Liver (tissue), 9 donors: Measurements from ENCODE around the gene CFAP53. TPM values are rescaled to one million over a fixed set of nuclear protein-coding genes. Genes with fewer than 3 reads are reported as not detected.

Experiments
- DNase-seq: peaks from one replicate; pipeline ENCODE4 v3.0.0-alpha.2; 2017; ENCODE audit warnings: low spot score
- H3K27ac ChIP-seq, 2 donors: one replicate each; pipeline ENCODE4 v1.7.0; 2013; ENCODE audit warnings: inconsistent platforms in 2 of 2, low read length in 2 of 2, control low read depth in 1 of 2, low read depth in 1 of 2, mild to moderate bottlenecking in 1 of 2
- H3K27me3 ChIP-seq, 4 donors: one replicate each; pipeline versions ENCODE4 v1.6.1 to v1.7.0; 2013; ENCODE audit warnings: low read length in 3 of 4, inconsistent platforms in 1 of 4, mild to moderate bottlenecking in 1 of 4, moderate library complexity in 1 of 4; ENCODE audit not compliant: control insufficient read depth in 4 of 4, insufficient read depth in 4 of 4
- H3K36me3 ChIP-seq, 4 donors: one replicate each; pipeline versions ENCODE4 v1.6.1 to v1.7.0; 2013; ENCODE audit warnings: low read length in 3 of 4, mild to moderate bottlenecking in 3 of 4, low read depth in 1 of 4, moderate library complexity in 1 of 4; ENCODE audit not compliant: control insufficient read depth in 4 of 4, insufficient read depth in 3 of 4
- H3K4me1 ChIP-seq, 4 donors: one replicate each; pipeline versions ENCODE4 v1.6.1 to v1.7.0; 2013; ENCODE audit warnings: low read length in 3 of 4, mild to moderate bottlenecking in 3 of 4, moderate library complexity in 1 of 4; ENCODE audit not compliant: control insufficient read depth in 4 of 4, insufficient read depth in 4 of 4
- H3K4me3 ChIP-seq, 3 donors: one replicate each; pipeline versions ENCODE4 v1.6.1 to v1.7.0; 2013; ENCODE audit warnings: low read length in 3 of 3, control low read depth in 1 of 3, low read depth in 1 of 3, mild to moderate bottlenecking in 1 of 3
- H3K9ac ChIP-seq, 2 donors: one replicate each; pipeline ENCODE4 v1.7.0; 2013; ENCODE audit warnings: low read length in 2 of 2, mild to moderate bottlenecking in 2 of 2, moderate library complexity in 2 of 2, control low read depth in 1 of 2, low read depth in 1 of 2
- H3K9me3 ChIP-seq, 4 donors: one replicate each; pipeline versions ENCODE4 v1.6.1 to v1.7.0; 2013; ENCODE audit warnings: low read length in 3 of 4; ENCODE audit not compliant: control insufficient read depth in 4 of 4
- CTCF ChIP-seq: fragments of 150-350 bp; IDR thresholded peaks from 2 replicates; pipeline ENCODE4 v1.5.1; 2017; ENCODE audit warnings: improper control_type of control experiment, low read depth, low read length; ENCODE audit not compliant: missing input control
- EGR1 ChIP-seq, 2 donors: IDR thresholded peaks; 2 replicates each; pipeline ENCODE4 v1.6.1; 2016 to 2018; ENCODE audit warnings: antibody characterized with exemption in 2 of 2, low read depth in 2 of 2
- FOXA1 ChIP-seq: IDR thresholded peaks from 2 replicates; pipeline ENCODE4 v1.6.1; 2016; ENCODE audit warnings: antibody characterized with exemption
- GABPA ChIP-seq, 2 donors: IDR thresholded peaks in 1 of 2; conservative IDR thresholded peaks in 1 of 2; 2 replicates each; pipeline ENCODE4 v1.6.1; 2016; ENCODE audit warnings: antibody characterized with exemption in 2 of 2, mild to moderate bottlenecking in 1 of 2, moderate library complexity in 1 of 2
- HNF4A ChIP-seq, 2 donors: conservative IDR thresholded peaks; 2 replicates each; pipeline ENCODE4 v1.6.1; 2016; ENCODE audit warnings: antibody characterized with exemption in 2 of 2, mild to moderate bottlenecking in 2 of 2
- HNF4G ChIP-seq: IDR thresholded peaks from 2 replicates; pipeline ENCODE4 v1.6.1; 2016; ENCODE audit warnings: antibody characterized with exemption
- JUND ChIP-seq, 2 donors: IDR thresholded peaks; 2 replicates each; pipeline ENCODE4 v1.6.1; 2016; ENCODE audit warnings: antibody characterized with exemption in 2 of 2
- MAX ChIP-seq: IDR thresholded peaks from 2 replicates; pipeline ENCODE4 v1.6.1; 2016; ENCODE audit warnings: antibody characterized with exemption
- NR2F2 ChIP-seq: IDR thresholded peaks from 2 replicates; pipeline ENCODE4 v1.6.1; 2016; ENCODE audit warnings: antibody characterized with exemption
- REST ChIP-seq: IDR thresholded peaks from 2 replicates; pipeline ENCODE4 v1.6.1; 2016; ENCODE audit warnings: antibody characterized with exemption, mild to moderate bottlenecking
- SP1 ChIP-seq: IDR thresholded peaks from 2 replicates; pipeline ENCODE4 v1.6.1; 2018; ENCODE audit warnings: antibody characterized with exemption, mild to moderate bottlenecking
- TAF1 ChIP-seq: conservative IDR thresholded peaks from 2 replicates; pipeline ENCODE4 v1.6.1; 2016; ENCODE audit warnings: antibody characterized with exemption, mild to moderate bottlenecking
- WGBS: extraction: QIAGEN DNeasy Blood & Tissue Kit; methylation state at CpG from one replicate; pipeline ENCODE4 v1.1.7; 2013; 5-methylcytosine and 5-hydroxymethylcytosine counted together
- polyA plus RNA-seq, 2 donors: library from polyadenylated mRNA; stranded (reverse) in 1 of 2; unstranded in 1 of 2; fragments of 200-250 nt in 1 of 2; fragments of >200 nt in 1 of 2; fragmentation: Nextera tagmentation in 1 of 2; extraction: Ambion mirVana in 1 of 2; gene quantifications; one replicate each; pipeline versions ENCODE4 v1.2.1 to v1.2.3, GENCODE V29; 2013 to 2015
- total RNA-seq, 2 donors: library from RNA; depleted of rRNA; stranded (reverse); fragments of >200 nt; gene quantifications; one replicate each; pipeline ENCODE4 v1.2.3, GENCODE V29; 2014
- TF ChIP-seq, protein P1 (sequence below): IDR thresholded peaks from 2 replicates; pipeline ENCODE4 v1.6.1; 2016; ENCODE audit warnings: antibody characterized with exemption
- donor health status: healthy.
- donor health status: healthy.
- donor health status: healthy.
- donor health status: healthy.
- donor health status: healthy.

The CFAP53 gene
- total and polyA plus RNA-seq, 4 donors = 0.05 to 0.14 (median 0.09) TPM

DNA sequence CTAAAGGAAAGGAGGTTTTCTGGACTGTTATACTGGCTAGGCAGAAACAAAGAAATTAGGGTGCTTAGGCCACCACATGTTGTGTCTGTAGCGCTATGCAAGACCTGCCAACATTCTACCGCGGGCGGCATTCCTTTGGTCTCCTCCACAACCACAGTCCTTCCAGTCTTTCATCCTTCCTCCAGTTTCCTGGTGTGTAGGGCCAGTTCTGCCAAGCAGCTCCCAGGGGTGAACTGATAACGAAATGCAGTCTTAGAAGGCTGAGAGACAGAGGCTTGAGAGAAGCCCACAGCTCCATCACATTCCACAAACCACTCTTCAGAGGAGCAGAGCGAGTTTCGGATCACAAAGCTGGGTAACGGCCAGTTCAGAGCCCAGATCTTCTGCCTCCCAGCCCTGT is 40.6 kb upstream of the CFAP53 start:
- WGBS = 75% methylated on average over 8 of the region's 8 CpGs
- H3K9ac ChIP-seq = no peak overlapping the region
- H3K4me1 ChIP-seq = peaks cover 0 to 19% (median 5%) of the 10 kb centered on the region in 4 donors
- no peak for DNase-seq
- TF ChIP-seq GABPA (IDR thresholded peaks at IDR 0.05 in 1 of 2, conservative IDR thresholded peaks at IDR 0.05 in 1 of 2) (no peak), HNF4A (conservative IDR thresholded peaks at IDR 0.05) (no peak), REST (no peak), SP1 (no peak), CTCF (no peak), HNF4G (no peak), MAX (no peak), FOXA1 (no peak), JUND (IDR thresholded peaks at IDR 0.05) (no peak), TAF1 (no peak), EGR1 (IDR thresholded peaks at IDR 0.05; ENCODE audit: low read depth in 2 of 2) (no peak)
- TF ChIP-seq, protein P1, sequence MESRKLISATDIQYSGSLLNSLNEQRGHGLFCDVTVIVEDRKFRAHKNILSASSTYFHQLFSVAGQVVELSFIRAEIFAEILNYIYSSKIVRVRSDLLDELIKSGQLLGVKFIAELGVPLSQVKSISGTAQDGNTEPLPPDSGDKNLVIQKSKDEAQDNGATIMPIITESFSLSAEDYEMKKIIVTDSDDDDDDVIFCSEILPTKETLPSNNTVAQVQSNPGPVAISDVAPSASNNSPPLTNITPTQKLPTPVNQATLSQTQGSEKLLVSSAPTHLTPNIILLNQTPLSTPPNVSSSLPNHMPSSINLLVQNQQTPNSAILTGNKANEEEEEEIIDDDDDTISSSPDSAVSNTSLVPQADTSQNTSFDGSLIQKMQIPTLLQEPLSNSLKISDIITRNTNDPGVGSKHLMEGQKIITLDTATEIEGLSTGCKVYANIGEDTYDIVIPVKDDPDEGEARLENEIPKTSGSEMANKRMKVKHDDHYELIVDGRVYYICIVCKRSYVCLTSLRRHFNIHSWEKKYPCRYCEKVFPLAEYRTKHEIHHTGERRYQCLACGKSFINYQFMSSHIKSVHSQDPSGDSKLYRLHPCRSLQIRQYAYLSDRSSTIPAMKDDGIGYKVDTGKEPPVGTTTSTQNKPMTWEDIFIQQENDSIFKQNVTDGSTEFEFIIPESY = no peak
- H3K27me3 ChIP-seq = no peaks in the 10 kb centered on the region
- H3K36me3 ChIP-seq = no peaks in the 10 kb centered on the region
- H3K27ac ChIP-seq = no peak overlapping the region
- H3K9me3 ChIP-seq = no peaks in the 10 kb centered on the region
- H3K4me3 ChIP-seq = no peak overlapping the region

GRCh38 chr18:50301074-50301473 is 34.8 kb upstream of the CFAP53 start:
- DNase-seq = no peak
- 65% methylated on average over 5 of the region's 5 CpGs for WGBS
- no peak overlapping the region for H3K4me3 ChIP-seq
- H3K36me3 ChIP-seq = no peaks in the 10 kb centered on the region
- H3K27me3 ChIP-seq = no peaks in the 10 kb centered on the region
- peaks cover 0 to 10% (median 6%) of the 10 kb centered on the region in 4 donors for H3K4me1 ChIP-seq
- H3K9ac ChIP-seq = no peak overlapping the region
- TF ChIP-seq REST (no peak), MAX (no peak), NR2F2 (no peak)
- TF ChIP-seq, protein P1 = no peak
- no peak overlapping the region for H3K27ac ChIP-seq
- H3K9me3 ChIP-seq = no peaks in the 10 kb centered on the region
